H1 (cell line): ENCODE results near the gene FKBP10. TPM values are rescaled to one million over a fixed set of nuclear protein-coding genes. Genes with fewer than 3 reads are reported as not detected.

Experiments
- MAX ChIP-seq: IDR thresholded peaks from 2 replicates; pipeline ENCODE4 v1.6.1; 2012; ENCODE audit warnings: inconsistent platforms
- polyA plus RNA-seq, 7 experiments: library from polyadenylated mRNA; depleted of rRNA in 3 of 7; stranded (reverse) in 5 of 7; unstranded in 2 of 7; fragments of >200 nt in 5 of 7; fragments of 200-250 nt in 2 of 7; gene quantifications; 1 replicate in 5 of 7; 2 replicates in 1 of 7; 4 replicates in 1 of 7; pipeline versions ENCODE4 v1.2.1 to v1.2.3, GENCODE V29; 2011 to 2013; ENCODE audit warnings: missing spikeins in 2 of 7, mixed read lengths in 2 of 7
- total RNA-seq: library from RNA; stranded (reverse); fragmentation: NEBNext Ultra II Directional; extraction: Animal tissue kit (Norgen Biotek cat#: 25700); gene quantifications from 2 replicates; pipeline ENCODE4 v1.2.1, GENCODE V29; 2021
- TF ChIP-seq, protein P1 (sequence below): fragments of 300-600 bp; sonication (generic); IDR thresholded peaks from 2 replicates; pipeline ENCODE4 v1.7.1; 2012; ENCODE audit warnings: low read length, moderate library complexity, mild to moderate bottlenecking, inconsistent platforms; ENCODE audit not compliant: insufficient replicate concordance

The FKBP10 gene
- total and polyA plus RNA-seq, 2 of the 8 experiments (the other 6 are each of a cell fraction or from before 2014, with no cell fraction given): 173 to 283 TPM

GRCh38 chr17:41785859-41786226 lies 27.0 kb upstream of the FKBP10 start (continued):
- TF ChIP-seq, protein P1, sequence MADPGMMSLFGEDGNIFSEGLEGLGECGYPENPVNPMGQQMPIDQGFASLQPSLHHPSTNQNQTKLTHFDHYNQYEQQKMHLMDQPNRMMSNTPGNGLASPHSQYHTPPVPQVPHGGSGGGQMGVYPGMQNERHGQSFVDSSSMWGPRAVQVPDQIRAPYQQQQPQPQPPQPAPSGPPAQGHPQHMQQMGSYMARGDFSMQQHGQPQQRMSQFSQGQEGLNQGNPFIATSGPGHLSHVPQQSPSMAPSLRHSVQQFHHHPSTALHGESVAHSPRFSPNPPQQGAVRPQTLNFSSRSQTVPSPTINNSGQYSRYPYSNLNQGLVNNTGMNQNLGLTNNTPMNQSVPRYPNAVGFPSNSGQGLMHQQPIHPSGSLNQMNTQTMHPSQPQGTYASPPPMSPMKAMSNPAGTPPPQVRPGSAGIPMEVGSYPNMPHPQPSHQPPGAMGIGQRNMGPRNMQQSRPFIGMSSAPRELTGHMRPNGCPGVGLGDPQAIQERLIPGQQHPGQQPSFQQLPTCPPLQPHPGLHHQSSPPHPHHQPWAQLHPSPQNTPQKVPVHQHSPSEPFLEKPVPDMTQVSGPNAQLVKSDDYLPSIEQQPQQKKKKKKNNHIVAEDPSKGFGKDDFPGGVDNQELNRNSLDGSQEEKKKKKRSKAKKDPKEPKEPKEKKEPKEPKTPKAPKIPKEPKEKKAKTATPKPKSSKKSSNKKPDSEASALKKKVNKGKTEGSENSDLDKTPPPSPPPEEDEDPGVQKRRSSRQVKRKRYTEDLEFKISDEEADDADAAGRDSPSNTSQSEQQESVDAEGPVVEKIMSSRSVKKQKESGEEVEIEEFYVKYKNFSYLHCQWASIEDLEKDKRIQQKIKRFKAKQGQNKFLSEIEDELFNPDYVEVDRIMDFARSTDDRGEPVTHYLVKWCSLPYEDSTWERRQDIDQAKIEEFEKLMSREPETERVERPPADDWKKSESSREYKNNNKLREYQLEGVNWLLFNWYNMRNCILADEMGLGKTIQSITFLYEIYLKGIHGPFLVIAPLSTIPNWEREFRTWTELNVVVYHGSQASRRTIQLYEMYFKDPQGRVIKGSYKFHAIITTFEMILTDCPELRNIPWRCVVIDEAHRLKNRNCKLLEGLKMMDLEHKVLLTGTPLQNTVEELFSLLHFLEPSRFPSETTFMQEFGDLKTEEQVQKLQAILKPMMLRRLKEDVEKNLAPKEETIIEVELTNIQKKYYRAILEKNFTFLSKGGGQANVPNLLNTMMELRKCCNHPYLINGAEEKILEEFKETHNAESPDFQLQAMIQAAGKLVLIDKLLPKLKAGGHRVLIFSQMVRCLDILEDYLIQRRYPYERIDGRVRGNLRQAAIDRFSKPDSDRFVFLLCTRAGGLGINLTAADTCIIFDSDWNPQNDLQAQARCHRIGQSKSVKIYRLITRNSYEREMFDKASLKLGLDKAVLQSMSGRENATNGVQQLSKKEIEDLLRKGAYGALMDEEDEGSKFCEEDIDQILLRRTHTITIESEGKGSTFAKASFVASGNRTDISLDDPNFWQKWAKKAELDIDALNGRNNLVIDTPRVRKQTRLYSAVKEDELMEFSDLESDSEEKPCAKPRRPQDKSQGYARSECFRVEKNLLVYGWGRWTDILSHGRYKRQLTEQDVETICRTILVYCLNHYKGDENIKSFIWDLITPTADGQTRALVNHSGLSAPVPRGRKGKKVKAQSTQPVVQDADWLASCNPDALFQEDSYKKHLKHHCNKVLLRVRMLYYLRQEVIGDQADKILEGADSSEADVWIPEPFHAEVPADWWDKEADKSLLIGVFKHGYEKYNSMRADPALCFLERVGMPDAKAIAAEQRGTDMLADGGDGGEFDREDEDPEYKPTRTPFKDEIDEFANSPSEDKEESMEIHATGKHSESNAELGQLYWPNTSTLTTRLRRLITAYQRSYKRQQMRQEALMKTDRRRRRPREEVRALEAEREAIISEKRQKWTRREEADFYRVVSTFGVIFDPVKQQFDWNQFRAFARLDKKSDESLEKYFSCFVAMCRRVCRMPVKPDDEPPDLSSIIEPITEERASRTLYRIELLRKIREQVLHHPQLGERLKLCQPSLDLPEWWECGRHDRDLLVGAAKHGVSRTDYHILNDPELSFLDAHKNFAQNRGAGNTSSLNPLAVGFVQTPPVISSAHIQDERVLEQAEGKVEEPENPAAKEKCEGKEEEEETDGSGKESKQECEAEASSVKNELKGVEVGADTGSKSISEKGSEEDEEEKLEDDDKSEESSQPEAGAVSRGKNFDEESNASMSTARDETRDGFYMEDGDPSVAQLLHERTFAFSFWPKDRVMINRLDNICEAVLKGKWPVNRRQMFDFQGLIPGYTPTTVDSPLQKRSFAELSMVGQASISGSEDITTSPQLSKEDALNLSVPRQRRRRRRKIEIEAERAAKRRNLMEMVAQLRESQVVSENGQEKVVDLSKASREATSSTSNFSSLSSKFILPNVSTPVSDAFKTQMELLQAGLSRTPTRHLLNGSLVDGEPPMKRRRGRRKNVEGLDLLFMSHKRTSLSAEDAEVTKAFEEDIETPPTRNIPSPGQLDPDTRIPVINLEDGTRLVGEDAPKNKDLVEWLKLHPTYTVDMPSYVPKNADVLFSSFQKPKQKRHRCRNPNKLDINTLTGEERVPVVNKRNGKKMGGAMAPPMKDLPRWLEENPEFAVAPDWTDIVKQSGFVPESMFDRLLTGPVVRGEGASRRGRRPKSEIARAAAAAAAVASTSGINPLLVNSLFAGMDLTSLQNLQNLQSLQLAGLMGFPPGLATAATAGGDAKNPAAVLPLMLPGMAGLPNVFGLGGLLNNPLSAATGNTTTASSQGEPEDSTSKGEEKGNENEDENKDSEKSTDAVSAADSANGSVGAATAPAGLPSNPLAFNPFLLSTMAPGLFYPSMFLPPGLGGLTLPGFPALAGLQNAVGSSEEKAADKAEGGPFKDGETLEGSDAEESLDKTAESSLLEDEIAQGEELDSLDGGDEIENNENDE: no peak
- peak; percentile 63 for TF ChIP-seq MAX
